Stimulated activated CD8-positive, alpha-beta memory T cell treated with anti-CD3 and anti-CD28 coated beads, Interleukin-12 subunit alpha, Interleukin-12 subunit beta, amount 100 ng/mL, for 4 hours (primary cell): ENCODE data around the gene CYP21A2.
"Not testable (repeated sequence)": the region's sequence is repeated elsewhere in the genome, so short reads cannot be mapped to it uniquely, and the experiment has no call there.

Experiments used
- DNase-seq: peaks from one replicate; pipeline ENCODE4 v3.0.0-alpha.2; 2020; ENCODE audit warnings: low read depth

Gene CYP21A2

GRCh38 chr6:32037598-32038524 is at the start of gene CYP21A2:
CYP21A2 (plus strand) TSS chr6:32038415; CDS start chr6:32038423, 8 bp downstream.
- DNase-seq = not testable (repeated sequence)

- DNase-seq = not testable (repeated sequence)
Observed at GRCh38 chr6:31989363-31989762, 48.9 kb upstream of the CYP21A2 start.

GRCh38 chr6:31994421-31994820 is 43.8 kb upstream of the CYP21A2 start:
- DNase-seq = not testable (repeated sequence)

- DNase-seq = not testable (repeated sequence)
Observed at GRCh38 chr6:31996385-31996784, 41.8 kb upstream of the CYP21A2 start.

- not testable (repeated sequence) for DNase-seq
Observed at GRCh38 chr6:32002546-32003268, 35.5 kb upstream of the CYP21A2 start.

GRCh38 chr6:32003301-32003700 is 34.9 kb upstream of the CYP21A2 start:
- DNase-seq = not testable (repeated sequence)

- DNase-seq = not testable (repeated sequence)
Observed at GRCh38 chr6:32004393-32004792, 33.8 kb upstream of the CYP21A2 start.

- not testable (repeated sequence) for DNase-seq
Observed at GRCh38 chr6:32004864-32005537, 33.2 kb upstream of the CYP21A2 start.

GRCh38 chr6:32005538-32005880 is 32.7 kb upstream of the CYP21A2 start:
- not testable (repeated sequence) for DNase-seq

GRCh38 chr6:32005991-32006529 is 32.2 kb upstream of the CYP21A2 start:
- DNase-seq = not testable (repeated sequence)

- DNase-seq = not testable (repeated sequence)
Observed at GRCh38 chr6:32007086-32007485, 31.1 kb upstream of the CYP21A2 start.

- not testable (repeated sequence) for DNase-seq
Observed at GRCh38 chr6:32008037-32008436, 30.2 kb upstream of the CYP21A2 start.

- not testable (repeated sequence) for DNase-seq
Observed at GRCh38 chr6:32008616-32009015, 29.6 kb upstream of the CYP21A2 start.

GRCh38 chr6:32009537-32009936 is 28.7 kb upstream of the CYP21A2 start:
- not testable (repeated sequence) for DNase-seq

- not testable (repeated sequence) for DNase-seq
Observed at GRCh38 chr6:32010856-32011530, 27.2 kb upstream of the CYP21A2 start.

GRCh38 chr6:32012941-32013617 is 25.1 kb upstream of the CYP21A2 start:
- not testable (repeated sequence) for DNase-seq

- DNase-seq = not testable (repeated sequence)
Observed at GRCh38 chr6:32013738-32014137, 24.5 kb upstream of the CYP21A2 start.

GRCh38 chr6:32014547-32014946 is 23.7 kb upstream of the CYP21A2 start, which contains the start of gene C4B:
C4B (plus strand) TSS chr6:32014795; CDS start chr6:32014846, 51 bp downstream.
- DNase-seq = not testable (repeated sequence)

GRCh38 chr6:32022100-32022499 is 16.1 kb upstream of the CYP21A2 start:
- DNase-seq = not testable (repeated sequence)

GRCh38 chr6:32028631-32029030 is 9.6 kb upstream of the CYP21A2 start:
- not testable (repeated sequence) for DNase-seq

GRCh38 chr6:32029553-32029952 is 8.7 kb upstream of the CYP21A2 start:
- DNase-seq = not testable (repeated sequence)
